Renal cortical epithelial cell (primary cell): ENCODE measurements around the gene STT3B. TPM values are rescaled to one million over a fixed set of nuclear protein-coding genes. Genes with fewer than 3 reads are reported as not detected.
A peak's percentile ranks its signal among the peaks of the same experiment; 100 is the strongest.

ENCODE experiments used
- DNase-seq: peaks from one replicate; pipeline ENCODE4 v3.0.0-alpha.2; 2011; ENCODE audit warnings: low read depth
- total RNA-seq: library from RNA; depleted of rRNA; stranded (reverse); fragments of >200 nt; gene quantifications from 2 replicates; pipeline ENCODE4 v1.2.3, GENCODE V29; 2014

Gene STT3B
- total RNA-seq, 1 donor from 2014 or later = 176 TPM

DNA sequence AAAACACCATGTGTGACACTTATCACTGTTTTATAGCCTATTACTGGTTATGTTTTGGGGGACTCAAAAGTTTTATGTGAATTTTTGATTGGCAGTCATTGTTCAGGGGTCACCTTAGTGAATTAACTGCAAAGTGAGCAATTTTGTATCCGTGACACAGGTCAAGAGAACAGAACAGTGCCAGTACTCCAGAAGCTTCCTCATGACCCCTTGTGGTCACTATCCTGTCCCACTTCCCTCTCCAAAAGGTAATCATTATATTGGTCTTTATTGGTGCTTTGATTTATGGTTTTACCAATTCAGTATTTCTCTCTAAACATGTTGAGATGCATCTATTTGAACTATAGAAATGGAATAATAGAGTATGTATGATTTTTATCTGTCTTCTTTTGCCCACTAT, 107.1 kb downstream of the STT3B start:
- no peak for DNase-seq

GRCh38 chr3:31645256-31645655, 112.5 kb downstream of the STT3B start:
- no peak for DNase-seq

DNA sequence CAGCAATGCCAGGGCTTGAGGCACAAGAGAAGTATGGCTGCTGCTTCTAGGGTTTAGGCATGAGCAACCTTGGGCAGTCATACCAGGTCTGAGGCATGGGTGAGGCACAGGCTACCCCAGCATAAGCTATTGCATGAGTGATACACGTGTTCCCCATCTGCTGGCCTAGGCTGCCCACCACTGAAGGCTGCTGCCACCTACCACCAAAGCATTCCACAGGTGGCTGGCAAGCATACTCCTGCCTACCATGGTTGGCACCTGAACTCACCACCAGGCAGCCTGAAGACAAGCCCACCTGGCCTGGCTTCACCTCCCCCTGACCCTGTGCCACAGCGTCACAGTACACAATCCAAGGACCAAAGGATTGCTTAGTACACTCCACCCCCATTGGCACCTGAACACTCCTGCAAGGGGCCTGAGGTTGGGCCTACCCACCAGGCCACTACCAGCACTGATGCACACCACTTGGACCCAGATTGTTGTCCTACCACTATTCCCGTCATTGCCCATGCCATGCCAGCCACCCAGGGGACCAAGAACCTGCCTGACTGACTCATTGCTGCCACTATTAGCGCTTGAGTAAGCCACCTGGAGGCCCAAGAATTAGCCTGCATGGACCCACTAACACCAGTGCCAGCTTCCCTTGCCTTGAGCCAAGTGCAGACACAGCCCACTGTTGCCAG, 115.7 kb downstream of the STT3B start:
- DNase-seq = no peak

GRCh38 chr3:31652296-31652695, 119.6 kb downstream of the STT3B start:
- no peak for DNase-seq

DNA sequence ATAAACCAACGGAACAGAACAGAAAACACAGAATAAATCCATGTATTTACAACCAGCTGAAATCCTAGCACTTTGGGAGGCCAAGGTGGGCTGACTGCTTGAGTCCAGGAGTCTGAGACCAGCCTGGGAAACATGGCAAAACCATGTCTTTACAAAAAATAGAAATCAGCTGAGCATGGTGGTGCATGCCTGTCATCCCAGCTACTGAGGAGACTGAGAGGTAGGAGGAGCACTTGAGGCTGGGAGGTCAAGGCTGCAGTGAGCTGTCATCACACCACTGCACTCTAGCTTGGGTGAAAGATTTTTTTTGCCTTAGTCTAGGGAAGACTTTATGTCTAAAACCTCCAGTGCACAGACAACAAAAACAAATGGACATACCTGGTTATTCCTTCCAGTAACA, 120.7 kb downstream of the STT3B start:
- DNase-seq = no peak

- DNase-seq = no peak
Observed at GRCh38 chr3:31654998-31655397, 122.3 kb downstream of the STT3B start.

- no peak for DNase-seq
Observed at GRCh38 chr3:31659246-31659645, 126.5 kb downstream of the STT3B start.

- no peak for DNase-seq
Observed at GRCh38 chr3:31661286-31661685, 128.6 kb downstream of the STT3B start.

DNA sequence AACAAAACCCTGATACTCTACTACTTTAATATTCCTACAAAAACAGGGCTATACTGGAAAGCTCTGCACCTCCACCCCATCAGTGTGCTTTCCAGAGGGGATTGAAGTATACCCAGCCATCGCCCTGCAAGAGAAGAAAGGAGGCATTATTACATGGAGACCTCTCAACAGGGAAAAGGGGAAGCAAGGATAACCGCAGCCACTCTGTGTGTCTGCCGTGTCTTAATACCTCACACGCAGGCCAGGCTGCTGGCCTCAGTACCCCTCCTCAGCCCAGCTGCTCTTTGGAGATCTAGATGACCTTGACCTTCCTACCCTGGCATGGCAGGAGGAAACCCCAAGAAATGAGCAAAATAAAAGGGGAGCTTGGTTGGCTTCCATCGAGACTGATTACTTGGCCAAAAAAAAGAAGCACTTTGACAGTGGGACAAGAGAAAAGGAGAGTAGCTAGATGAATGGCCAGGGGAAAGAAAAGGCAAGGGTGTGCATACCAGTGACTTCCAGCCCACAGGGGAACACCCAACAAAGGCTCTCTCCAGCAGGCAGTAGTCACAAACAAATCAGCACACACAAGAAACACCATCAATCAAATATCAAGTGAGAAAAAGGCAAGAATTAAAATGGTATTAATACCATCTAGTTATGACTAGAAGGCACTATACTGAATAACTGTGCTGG, 129.4 kb downstream of the STT3B start:
- no peak for DNase-seq

DNA sequence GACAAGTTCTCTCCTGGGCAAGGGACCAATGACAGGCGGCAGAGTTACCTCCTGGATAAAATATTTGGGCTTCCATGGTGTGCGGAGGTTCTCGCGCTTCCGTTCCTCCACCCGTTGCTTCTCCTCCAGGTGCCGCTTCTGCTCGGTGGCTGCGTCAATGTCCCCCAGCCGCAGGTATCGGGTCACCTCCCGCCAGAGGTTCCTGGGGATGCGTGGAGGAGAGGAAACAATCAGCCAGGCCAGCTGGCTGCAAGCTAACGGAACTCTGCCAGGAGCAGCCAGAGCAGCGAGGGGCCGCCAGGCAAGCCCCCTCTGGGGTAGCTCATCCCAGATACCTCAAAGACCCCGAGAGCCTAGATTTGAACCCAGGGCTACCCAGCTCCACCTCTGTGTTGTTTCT, 131.3 kb downstream of the STT3B start:
- DNase-seq = no peak

- no peak for DNase-seq
Observed at GRCh38 chr3:31667582-31667981, 134.9 kb downstream of the STT3B start.

- DNase-seq = peak; percentile 19
Observed at GRCh38 chr3:31668242-31668641, 135.5 kb downstream of the STT3B start.

GRCh38 chr3:31670136-31670535, 137.4 kb downstream of the STT3B start:
- no peak for DNase-seq

GRCh38 chr3:31670722-31671121, 138.0 kb downstream of the STT3B start:
- no peak for DNase-seq

- DNase-seq = no peak
Observed at GRCh38 chr3:31671451-31671850, 138.7 kb downstream of the STT3B start.

- DNase-seq = peak; percentile 62
Observed at GRCh38 chr3:31671976-31672375, 139.3 kb downstream of the STT3B start.

DNA sequence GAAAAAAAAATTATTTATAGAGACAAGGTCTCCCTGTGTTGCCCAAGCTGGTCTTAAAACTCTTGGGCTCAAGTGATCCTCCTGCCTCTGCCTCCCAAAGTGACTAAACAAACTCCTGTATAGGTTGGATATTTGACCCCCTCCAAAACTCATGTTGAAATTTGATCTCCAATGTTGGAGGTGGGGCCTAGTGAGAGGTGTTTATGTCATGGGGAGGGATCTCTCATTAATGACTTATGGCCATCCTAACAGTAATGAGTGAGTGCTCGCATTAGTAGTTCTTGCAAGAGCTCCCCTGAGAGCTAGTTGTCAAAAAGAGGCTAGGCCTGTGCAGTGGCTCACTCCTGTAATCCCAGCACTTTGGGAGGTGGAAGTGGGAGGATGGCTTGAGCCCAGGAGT, 141.2 kb downstream of the STT3B start:
- no peak for DNase-seq

DNA sequence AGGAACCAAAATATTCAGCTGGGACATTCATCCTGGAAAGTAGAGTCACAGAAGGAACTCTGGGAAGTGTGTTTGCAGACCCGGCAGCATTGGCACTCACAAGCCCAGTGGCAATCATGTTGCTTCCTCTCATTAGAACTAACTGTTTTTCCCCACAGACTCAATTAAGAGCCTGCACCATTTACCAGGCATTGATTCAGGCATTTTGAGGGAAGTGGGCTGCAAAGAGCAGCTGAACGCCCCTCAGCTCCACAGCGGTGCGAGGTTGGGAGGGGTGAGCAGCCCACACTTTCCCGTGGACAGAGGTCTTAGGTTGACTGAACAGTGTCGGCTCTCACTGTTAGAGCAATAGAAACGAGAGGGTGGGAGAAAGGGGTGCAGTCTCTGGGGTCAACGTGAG, 143.8 kb downstream of the STT3B start:
- no peak for DNase-seq

- peak; percentile 8 for DNase-seq
Observed at GRCh38 chr3:31680072-31680870, 147.5 kb downstream of the STT3B start.
